COLO668 (cell line): ENCODE measurements around the gene PPP2R2B.
A peak's percentile ranks its signal among the peaks of the same experiment; 100 is the strongest.
"Not testable (repeated sequence)": the region's sequence is repeated elsewhere in the genome, so short reads cannot be mapped to it uniquely, and the experiment has no call there.

Experiments used
- DNase-seq: peaks from one replicate; lab custom pipeline; 2025; ENCODE audit not compliant: unreplicated experiment; lab: John Stamatoyannopoulos, UW

The PPP2R2B gene

DNA sequence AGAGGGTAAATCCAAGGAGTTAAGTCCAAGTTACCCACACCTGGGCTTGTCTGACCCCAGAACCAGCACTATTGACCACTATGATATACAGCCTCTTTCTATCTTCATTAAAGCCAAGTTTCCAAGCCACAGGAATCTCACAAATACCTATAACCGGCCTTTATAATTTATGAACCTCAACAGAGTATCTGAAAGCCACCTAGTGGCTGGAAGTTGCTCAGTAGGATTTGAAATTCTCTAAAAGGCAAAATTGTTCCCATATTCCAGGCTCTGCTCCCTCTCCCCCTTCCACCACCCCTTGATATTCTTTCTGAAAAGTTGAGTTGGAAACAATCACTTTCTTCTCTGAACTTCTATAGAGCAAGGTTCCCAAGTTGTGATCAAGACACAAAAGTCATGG is 256.2 kb downstream of the PPP2R2B start:
- DNase-seq, result no peak

DNA sequence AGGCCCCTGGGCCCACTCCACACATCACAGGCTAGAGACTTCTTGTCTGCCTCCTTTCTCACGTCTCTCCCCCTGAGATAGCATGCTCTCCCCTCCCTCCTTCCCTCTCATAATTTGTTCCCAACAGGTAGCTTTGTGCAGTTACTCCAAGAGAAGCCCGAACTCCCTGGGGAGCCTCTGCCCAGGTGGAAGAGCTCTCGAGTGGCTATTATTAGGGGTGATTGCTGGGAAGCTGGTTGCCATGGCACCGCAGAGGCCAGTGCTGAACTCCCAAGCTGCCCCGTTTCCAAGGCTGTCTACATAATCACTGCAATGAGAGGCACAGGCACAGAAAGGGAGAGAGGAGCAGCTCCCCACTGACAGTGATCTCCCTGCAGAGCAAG is 257.9 kb downstream of the PPP2R2B start:
- DNase-seq, result peak; percentile 64

DNA sequence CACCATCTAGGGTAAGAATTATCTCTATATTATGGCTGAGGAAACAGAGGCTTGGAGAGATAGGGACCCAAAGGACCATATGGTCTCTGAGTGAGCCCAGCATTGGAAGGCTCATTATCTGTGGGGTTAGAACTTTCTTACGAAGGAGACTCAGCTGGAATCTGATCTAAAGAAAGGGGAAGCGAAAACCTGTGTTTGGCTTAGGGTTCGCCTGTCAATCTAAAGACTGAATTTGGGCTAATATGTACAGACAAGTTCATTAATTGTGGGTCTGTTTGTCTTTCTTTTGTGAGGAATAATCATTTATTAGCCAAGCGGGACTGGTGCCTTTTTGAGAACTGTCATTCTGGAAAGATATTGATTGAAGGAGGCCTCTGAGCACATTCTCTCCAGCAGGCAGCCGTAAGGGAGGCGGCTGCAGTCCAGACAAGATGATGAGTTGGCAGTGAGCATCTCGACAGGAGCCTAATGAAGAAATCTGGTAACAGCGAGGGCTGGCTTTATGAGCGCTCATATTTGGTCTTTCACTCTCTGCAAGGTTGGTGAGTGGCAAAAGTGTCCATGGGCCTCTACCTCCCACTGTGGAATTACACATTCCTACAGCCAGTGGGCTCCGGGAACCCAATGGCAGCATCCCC is 258.4 kb downstream of the PPP2R2B start:
- DNase-seq, result no peak

DNA sequence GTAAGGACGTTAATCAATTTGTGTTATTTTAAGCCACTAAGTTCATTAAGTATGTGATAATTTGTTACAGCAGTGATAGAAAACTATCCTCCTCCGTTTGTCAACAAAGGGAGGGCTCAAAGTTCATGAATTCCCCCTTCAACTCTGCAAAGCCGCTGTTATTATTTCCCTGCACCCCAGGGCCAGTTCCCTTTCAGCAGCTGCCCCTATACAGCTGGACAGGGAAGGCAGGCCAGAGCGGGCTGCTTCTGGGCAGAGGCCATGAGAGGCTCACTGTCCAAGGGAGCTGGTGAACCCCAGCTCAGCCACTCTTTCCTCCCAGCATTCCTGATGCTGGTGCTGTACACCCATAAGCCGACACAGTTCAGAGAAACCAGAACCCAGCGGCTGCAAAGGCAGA is 260.1 kb downstream of the PPP2R2B start:
- DNase-seq, result no peak

DNA sequence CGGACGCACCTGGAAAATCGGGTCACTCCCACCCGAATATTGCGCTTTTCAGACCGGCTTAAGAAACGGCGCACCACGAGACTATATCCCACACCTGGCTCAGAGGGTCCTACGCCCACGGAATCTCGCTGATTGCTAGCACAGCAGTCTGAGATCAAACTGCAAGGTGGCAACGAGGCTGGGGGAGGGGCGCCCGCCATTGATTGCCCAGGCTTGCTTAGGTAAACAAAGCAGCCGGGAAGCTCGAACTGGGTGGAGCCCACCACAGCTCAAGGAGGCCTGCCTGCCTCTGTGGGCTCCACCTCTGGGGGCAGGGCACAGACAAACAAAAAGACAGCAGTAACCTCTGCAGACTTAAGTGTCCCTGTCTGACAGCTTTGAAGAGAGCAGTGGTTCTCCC is 268.8 kb downstream of the PPP2R2B start:
- not testable (repeated sequence) for DNase-seq

DNA sequence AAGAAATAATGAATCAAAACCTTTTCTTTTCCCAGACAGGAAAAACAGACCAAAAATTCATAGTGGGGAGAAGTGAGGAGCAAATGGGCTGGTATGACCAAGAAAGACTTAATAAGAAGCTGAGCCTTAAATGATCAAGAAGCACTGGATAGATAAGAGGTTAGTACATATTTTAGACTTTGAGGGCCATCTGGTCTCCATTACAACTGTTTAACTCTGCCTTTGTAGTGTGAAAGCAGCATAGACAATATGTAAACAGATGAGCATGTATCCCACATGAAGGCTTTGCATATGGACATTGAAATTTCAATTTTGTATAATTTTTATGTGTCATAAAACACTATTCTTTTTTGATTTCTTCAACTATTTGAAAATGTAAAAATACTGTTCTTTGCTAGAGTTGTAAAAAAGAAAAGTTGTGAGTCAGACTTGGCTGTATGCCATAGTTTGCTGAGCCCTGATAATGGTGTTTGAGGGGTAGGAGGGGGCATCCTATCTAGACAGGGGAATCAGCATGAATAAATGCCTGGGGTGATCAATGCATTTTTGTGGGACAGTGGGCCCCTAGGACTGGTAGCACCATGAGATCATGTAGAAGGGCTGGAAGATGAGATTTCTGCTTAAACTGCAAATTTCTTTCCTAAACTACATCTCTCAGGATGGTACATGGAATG is 270.8 kb downstream of the PPP2R2B start:
- no peak for DNase-seq

DNA sequence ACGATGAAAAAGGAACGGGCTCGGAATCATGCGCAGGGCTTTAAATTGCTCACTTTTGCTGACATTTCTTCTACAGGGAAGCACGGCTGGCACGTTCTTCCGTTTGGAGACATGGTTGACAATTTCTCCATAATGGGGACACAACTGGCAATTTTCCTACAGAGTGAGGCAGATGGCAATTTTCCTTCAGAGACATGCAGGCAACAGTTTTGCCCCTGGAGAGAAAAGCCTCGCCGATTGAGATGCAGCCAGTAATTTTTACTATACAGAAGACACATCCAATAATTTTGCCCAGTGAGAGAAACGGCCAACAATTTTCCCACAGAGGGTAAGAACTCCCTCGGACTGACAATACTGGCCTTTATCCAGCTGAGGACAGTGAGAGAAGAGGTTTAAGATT is 271.7 kb downstream of the PPP2R2B start:
- no peak for DNase-seq

DNA sequence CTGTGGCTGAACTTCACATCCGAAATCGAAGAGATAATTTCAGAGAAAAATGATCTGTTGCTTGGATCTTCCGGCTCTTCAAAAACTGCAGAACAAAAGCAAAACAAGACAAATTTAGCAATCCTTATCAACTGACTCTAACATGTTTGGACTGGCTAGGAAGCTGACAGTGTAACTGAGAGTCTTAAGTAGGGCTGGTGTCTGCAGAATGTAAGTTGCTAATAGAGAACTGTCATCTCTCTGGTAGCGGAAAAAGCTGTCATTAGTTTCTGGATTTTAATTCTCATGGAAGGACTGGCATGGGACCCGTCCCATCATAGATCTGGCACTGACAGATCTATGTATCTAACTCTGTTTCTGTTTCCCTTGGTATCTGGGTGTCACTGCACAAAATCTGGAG is 278.2 kb downstream of the PPP2R2B start:
- no peak for DNase-seq

DNA sequence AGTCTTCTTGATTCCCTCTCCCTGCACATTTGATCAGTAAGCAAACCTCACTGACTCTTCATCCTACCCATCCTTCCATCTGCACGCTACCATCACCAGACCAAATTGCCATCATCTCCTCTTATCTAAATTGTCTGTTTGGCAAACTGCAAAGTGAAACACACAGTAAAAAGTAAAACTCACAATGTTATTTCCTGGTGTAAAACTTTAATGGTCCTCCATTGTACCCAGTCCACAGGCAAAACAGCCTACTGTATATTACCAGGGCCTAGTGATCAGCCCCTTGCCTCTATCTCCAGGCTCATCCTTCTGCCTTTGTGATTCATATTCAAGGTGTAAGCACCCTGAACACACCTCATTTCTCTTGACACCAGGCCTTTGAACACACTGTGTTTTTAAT is 279.3 kb downstream of the PPP2R2B start:
- no peak for DNase-seq

DNA sequence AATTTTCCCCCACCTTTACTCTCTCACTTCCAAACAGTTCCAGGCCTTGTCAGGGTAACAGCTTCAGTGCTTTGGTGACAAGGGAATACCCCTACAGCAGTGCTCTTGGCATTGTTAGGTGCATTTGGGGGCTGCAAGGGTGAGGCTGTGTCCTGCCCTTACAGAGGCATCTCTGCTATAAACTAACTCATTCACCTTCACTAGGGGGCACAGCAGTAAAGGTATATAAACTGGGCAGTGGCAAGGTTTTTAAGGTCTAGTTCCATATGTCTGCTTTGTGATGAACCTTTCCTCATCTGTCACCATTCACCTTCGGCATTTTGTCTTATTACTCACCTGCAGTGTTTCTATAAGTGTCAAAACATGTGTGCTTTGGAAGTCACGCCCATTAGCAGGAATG is 283.5 kb downstream of the PPP2R2B start:
- DNase-seq, result no peak

DNA sequence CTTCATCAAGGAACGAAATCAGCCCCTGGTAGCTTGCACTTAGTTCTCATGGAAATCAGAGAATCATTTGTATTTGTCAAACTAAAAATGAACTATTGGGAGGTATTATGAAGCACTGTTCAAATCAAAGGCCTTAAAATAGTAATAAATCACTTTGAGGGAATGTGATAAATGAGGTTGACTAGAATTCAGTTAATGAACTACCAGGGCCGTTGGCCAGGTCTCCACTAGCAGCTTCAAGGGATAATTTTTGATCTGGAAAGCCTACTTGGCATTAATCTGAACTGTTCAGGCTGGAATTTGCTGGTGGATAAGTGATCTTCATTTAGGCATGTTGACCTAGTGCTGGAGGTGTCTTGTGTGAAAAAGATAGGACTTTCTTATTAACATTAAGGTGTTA is 286.2 kb downstream of the PPP2R2B start:
- no peak for DNase-seq

DNA sequence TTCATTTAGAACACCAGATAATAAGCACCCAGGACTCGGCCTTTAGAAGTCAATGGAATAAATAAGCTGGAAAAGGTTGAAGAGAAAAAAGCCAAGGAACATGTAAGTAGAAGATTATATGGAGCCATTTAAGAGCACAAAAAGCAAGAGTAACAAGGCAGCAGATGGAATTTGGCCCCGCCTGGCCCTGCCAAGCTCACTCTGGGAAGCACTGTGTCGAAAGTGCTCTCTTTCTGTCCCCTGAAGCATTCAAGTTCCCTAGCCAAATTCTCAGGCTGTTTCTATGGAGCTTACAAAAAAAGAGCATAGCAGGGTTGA is 289.6 kb downstream of the PPP2R2B start:
- no peak for DNase-seq

DNA sequence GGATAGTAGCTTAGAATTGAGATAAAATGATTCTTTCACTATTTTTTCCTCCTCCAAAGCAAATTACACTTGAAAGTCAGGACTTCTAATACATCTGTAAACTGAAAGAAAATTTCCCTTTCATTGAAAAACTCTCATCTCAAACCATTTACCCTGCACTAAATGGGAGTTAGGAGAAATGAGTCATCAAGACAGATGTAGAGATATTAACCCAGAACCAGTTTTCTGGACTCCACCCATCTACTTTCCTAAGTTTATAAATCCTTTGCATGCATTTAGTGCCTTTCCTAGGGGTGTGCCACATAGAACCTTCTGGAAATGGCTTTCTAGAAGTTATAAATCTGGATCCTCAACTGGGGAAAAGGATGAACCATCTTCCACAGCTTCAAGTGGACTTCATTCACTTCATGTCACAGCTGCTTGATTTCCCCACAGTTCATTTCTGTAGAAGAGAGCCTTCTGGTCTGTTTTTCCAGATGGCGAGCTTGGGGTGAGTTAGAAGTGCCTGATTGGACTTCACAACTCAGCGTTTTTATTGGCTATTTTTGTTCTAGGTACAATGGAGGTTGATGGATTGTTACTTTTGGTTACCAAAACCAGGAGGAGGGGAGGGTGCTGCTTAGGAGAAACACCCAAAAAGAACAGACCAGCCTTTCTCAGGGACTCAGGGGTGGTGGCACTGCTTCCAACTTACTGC is 290.1 kb downstream of the PPP2R2B start:
- no peak for DNase-seq

DNA sequence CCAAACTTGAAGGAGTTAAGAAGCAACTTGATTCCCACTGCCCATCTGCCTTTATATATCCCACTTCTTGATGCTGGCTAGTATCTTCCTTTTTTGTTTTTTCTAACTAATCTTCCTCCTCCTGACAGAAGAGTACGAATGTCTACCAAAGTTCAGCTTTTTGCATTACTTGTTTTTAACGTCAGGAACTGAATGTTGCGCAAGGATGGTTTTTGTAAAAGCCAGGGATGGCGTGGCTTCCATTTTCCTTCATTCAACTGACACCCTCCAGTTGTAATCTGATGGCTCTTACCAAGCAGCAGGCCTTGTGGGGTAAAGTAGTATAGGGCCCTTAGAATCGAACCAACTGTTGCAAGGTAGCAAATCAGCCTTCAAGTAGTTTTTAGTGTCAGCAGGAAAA is 291.8 kb downstream of the PPP2R2B start:
- no peak for DNase-seq

DNA sequence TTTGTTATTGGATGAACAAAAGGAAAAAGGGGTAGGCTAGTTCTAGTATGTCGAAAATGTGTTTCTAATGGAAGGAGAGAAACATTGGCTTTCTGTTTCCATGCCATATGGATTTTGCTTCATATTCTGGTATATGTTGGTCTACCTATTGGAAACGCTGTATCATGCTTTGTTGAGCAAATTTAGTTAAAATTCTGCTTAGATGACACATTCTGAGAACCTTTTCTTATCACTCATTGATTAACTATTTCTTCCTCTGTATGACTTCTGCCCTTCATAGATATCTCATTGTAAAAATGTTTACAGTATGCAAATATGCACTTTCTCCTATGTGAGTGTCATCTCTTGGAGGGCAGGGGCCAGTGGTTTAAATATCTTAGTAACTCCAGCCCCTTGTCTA is 293.8 kb downstream of the PPP2R2B start:
- DNase-seq, result no peak

DNA sequence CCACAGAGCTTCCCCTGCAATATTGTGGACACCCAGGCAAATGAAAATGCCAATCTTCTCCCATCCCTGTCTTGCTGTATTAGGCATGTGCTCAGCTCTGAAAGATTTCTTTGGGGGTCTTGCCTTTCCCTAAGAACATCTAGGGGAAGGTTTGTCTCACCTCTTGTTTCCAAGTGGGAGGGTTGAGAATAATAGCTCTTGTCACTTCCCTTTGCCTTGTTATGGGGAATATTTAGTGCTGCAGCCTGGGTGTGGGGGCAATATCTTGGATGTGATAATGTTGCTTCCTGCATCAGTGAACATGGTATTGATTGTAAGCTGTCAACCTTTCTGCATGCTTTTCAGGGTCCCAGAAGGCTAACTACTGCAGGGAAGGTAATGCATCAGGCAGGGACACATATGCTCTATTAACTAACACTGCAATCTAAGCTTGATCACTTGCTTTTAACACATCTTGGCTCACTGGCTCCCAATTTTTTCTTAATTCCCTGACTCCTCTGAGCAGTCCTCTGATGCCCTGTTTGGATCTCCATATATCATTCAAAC is 296.4 kb downstream of the PPP2R2B start:
- no peak for DNase-seq

DNA sequence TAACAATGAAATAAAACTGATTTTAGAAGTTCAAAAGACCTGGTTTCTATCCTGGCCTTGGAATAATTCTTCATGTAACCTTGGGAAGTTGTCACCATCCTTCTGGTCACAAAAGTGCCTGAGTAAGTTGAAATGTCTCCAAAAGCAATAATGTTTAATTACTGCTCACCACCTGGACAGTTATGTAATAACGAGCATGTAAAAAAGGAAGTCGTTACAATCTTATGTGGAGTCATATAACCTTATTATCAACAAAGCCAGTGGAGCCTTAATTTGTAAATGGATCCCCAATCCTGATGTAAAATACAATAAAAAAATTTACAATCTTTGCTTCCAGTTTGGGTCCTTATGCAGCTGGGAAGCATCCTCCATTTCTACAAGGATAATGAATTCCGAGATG is 298.3 kb downstream of the PPP2R2B start:
- DNase-seq, result no peak

DNA sequence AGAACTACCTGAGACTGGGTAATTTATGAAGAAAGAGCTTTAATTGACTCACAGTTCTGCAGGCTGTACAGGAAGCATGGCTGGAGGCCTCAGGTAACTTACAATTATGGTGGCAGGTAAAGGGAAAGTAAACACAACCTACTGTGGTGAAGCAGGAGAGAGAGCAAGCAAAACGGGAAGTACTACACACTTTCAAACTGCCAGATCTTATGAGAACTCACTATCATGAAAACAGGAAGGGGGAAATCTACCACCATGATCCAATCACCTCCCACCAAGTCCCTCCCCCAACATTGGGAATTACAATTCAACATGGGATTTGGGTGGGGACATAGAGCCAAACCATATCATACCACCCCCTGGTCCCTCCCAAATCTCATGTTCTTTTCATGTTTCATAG is 303.8 kb downstream of the PPP2R2B start:
- no peak for DNase-seq

DNA sequence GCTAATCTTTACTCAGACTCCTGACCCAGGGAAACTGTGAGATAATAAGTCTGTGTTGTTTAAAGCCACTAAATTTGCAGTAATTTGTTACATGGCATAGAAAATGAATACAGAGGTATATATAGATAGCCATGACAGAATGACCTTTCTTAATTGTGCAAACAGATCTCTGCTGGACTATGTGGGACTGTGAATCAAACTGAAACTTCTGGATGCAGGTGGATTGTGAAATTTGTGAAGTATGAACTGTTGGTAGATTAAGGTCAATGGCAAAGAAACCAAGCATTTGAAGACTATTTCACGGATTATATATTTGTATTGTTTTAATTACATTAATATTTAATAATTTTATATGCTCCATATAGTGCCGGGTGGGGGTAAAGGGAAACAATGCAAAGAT is 310.4 kb downstream of the PPP2R2B start:
- DNase-seq, result no peak

DNA sequence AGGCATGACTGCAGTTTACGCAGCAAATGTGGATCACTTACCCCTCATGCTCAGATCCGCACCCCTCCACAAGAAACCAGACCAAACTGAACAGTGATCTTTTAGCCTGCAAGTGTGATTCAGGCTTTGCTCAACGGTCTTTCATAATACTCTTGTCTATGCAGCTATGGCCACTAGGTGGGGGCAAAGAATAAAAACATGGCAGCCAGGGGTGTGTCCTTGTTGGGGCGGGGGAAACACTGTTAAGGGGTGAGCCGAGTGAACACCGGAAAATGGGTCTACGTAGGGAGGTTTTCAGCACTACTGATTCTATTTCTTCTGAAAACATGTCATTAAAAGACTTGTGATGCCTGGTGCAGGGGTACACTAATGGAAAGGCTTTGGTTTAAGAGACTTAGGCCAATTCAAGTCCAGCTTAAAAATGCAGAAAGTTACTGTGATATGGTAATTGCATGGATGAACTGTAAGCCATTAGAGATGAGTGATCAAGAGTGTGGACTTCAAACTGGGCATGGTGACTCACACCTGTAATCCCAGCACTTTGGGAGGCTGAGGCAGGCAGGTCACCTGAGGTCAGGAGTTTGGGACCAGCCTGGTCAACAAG is 312.7 kb downstream of the PPP2R2B start:
- peak; percentile 12 for DNase-seq

DNA sequence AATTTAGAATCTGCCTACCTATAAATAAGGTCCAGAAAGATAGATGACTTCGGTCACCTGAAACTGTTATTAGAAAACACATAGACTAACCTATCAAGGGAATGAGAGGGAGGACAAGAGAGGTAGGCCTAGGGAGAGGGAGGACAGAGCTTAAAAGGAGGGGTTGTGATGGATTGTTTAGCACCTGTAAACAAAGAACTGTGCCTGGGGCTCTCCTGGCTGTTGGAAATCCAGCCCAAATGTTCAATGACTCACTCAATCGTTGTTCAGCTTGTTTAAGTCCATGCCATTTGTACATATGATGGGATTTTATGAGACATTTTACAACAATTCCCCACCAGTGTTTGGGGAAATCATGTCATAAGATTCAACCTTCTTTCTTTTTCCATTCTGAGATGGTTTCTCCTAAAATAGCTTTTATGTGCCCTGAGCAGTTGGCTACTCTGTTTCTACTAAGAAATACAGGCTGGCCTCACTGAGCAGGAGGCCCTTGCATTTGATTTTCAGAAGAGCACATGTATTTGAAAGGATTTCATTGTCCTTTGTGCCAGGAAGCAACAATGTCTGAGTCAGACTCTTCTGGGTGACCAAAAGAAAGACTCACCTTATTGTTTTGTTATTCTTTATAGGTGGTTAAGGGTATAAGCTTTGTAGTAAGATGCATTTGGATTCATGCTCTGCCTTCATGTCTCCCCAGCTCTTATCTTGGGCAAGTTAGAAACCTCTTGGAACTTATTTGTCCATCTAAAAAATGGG is 314.4 kb downstream of the PPP2R2B start:
- DNase-seq, result peak; percentile 2
